IMR-90 (cell line): ENCODE data around the gene SBK2.

Experiments used
- CHD1 ChIP-seq: IDR thresholded peaks from 2 replicates; pipeline ENCODE4 v1.6.1; 2012; ENCODE audit warnings: low read depth, low read length, improper control_type of control experiment
- CTCF ChIP-seq: conservative IDR thresholded peaks from 2 replicates; pipeline ENCODE4 v1.5.1; 2012; ENCODE audit warnings: mild to moderate bottlenecking, low read depth, low read length, improper control_type of control experiment
- FOS ChIP-seq: fragments of 150-350 bp; IDR thresholded peaks from 2 replicates; pipeline ENCODE4 v1.6.1; 2016; ENCODE audit warnings: low read depth, low read length
- NFE2L2 ChIP-seq: fragments of 150-350 bp; IDR thresholded peaks from 2 replicates; pipeline ENCODE4 v1.6.1; 2016; ENCODE audit warnings: low read depth, mild to moderate bottlenecking, low read length
- POLR2A ChIP-seq: IDR thresholded peaks from 2 replicates; pipeline ENCODE4 v1.6.1; 2012; ENCODE audit warnings: mild to moderate bottlenecking, low read depth, low read length
- RFX5 ChIP-seq: IDR thresholded peaks from 2 replicates; pipeline ENCODE4 v1.8.0; 2012; ENCODE audit warnings: low read depth, mild to moderate bottlenecking, low read length, moderate library complexity
- SMC3 ChIP-seq: fragments of 150-350 bp; IDR thresholded peaks from 2 replicates; pipeline ENCODE4 v1.6.1; 2016; ENCODE audit warnings: low read depth, mild to moderate bottlenecking, antibody characterized with exemption, low read length, moderate library complexity
- TF ChIP-seq, protein P1 (sequence below): fragments of 150-350 bp; IDR thresholded peaks from 2 replicates; pipeline ENCODE4 v1.6.1; 2017; ENCODE audit warnings: mild to moderate bottlenecking, antibody characterized with exemption, low read length, low read depth
- TF ChIP-seq, protein P2 (sequence below): fragments of 150-350 bp; IDR thresholded peaks from 2 replicates; pipeline ENCODE4 v1.6.1; 2016; ENCODE audit warnings: low read depth, mild to moderate bottlenecking, low read length, moderate library complexity, borderline replicate concordance

DNA sequence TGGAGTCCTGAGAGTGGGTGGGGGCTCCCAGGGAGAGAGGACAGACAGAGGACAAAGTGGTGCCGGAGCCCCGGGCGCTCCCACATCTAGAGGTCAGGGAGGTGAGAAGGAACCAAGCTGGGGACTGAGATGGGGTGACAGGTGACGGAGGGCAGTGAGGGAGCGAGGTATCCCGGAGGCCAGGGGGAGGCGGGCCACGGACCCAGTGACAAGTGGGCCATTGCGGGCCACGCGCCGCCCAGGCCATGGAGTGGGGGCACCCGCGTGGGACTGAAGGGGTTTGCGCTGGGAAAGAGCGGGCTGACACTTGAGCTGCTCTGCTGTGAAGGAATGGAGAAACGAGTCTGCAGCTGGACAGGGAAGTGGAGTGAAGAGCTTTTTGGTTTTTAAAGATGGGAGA, 57.9 kb downstream of the SBK2 start:
- TF ChIP-seq FOS (no peak), CTCF (no peak), SMC3 (no peak), CHD1 (no peak), NFE2L2 (no peak), RFX5 (no peak), POLR2A (no peak)
- TF ChIP-seq, protein P1, sequence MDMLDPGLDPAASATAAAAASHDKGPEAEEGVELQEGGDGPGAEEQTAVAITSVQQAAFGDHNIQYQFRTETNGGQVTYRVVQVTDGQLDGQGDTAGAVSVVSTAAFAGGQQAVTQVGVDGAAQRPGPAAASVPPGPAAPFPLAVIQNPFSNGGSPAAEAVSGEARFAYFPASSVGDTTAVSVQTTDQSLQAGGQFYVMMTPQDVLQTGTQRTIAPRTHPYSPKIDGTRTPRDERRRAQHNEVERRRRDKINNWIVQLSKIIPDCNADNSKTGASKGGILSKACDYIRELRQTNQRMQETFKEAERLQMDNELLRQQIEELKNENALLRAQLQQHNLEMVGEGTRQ, result no peak
- TF ChIP-seq, protein P2, sequence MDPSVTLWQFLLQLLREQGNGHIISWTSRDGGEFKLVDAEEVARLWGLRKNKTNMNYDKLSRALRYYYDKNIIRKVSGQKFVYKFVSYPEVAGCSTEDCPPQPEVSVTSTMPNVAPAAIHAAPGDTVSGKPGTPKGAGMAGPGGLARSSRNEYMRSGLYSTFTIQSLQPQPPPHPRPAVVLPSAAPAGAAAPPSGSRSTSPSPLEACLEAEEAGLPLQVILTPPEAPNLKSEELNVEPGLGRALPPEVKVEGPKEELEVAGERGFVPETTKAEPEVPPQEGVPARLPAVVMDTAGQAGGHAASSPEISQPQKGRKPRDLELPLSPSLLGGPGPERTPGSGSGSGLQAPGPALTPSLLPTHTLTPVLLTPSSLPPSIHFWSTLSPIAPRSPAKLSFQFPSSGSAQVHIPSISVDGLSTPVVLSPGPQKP, result no peak
